Vagina (tissue), 2 donors: Measurements from ENCODE around the gene WDFY3. TPM values are rescaled to one million over a fixed set of nuclear protein-coding genes. Genes with fewer than 3 reads are reported as not detected.

ENCODE experiments used
- DNase-seq, 2 donors: peaks; one replicate each; pipeline ENCODE4 v3.0.0-alpha.2; 2017; ENCODE audit errors: extremely low spot score in 2 of 2
- H3K27ac ChIP-seq: fragments of 200-600 bp; sonication (generic); one replicate; pipeline ENCODE4 v1.5.1; 2019
- H3K27me3 ChIP-seq: fragments of 200-600 bp; sonication (generic); one replicate; pipeline ENCODE4 v1.5.1; 2019
- H3K36me3 ChIP-seq, 2 donors: fragments of 200-600 bp; sonication (generic); one replicate each; pipeline ENCODE4 v1.5.1; 2017 to 2019
- H3K4me1 ChIP-seq: fragments of 200-600 bp; sonication (generic); one replicate; pipeline ENCODE4 v1.5.1; 2019
- H3K4me3 ChIP-seq, 2 donors: fragments of 200-600 bp; sonication (generic); 1 replicate in 1 of 2; 2 replicates in 1 of 2; pipeline ENCODE4 v1.5.1; 2016 to 2019
- H3K9me3 ChIP-seq: fragments of 200-600 bp; sonication (generic); one replicate; pipeline ENCODE4 v1.5.1; 2019
- POLR2A ChIP-seq, 2 donors: fragments of 450-650 bp; IDR thresholded peaks; one replicate each; pipeline ENCODE4 v1.6.1; 2017; ENCODE audit warnings: antibody characterized with exemption in 2 of 2, mild to moderate bottlenecking in 2 of 2, moderate library complexity in 2 of 2
- POLR2AphosphoS5 ChIP-seq, 2 donors: sonication (generic); formaldehyde crosslinking; IDR thresholded peaks; one replicate each; pipeline ENCODE4 v1.9.0; 2017; ENCODE audit warnings: antibody characterized with exemption in 2 of 2, mild to moderate bottlenecking in 2 of 2, low read depth in 1 of 2; ENCODE audit not compliant: insufficient read depth in 1 of 2
- intact Hi-C: fragments of 100-400 bp; cut with DNase I; formaldehyde crosslinking; loops from one replicate; pipeline ENCODE4 v1.15.1; 2023
- total RNA-seq: library from RNA; depleted of rRNA; stranded (reverse); fragments of >200 nt; gene quantifications from one replicate; pipeline ENCODE4 v1.2.3, GENCODE V29; 2016
- TF ChIP-seq, protein P1 (sequence below), 3 experiments: fragments of 450-650 bp in 2 of 3; fragments of 200-600 bp in 1 of 3; sonication (generic) in 1 of 3; IDR thresholded peaks; one replicate each; pipeline ENCODE4 v1.5.1; 2017 to 2019; ENCODE audit warnings: antibody characterized with exemption in 3 of 3, mild to moderate bottlenecking in 2 of 3, moderate library complexity in 2 of 3

The WDFY3 gene
- total RNA-seq, 1 donor from 2014 or later: 67.8 TPM

DNA sequence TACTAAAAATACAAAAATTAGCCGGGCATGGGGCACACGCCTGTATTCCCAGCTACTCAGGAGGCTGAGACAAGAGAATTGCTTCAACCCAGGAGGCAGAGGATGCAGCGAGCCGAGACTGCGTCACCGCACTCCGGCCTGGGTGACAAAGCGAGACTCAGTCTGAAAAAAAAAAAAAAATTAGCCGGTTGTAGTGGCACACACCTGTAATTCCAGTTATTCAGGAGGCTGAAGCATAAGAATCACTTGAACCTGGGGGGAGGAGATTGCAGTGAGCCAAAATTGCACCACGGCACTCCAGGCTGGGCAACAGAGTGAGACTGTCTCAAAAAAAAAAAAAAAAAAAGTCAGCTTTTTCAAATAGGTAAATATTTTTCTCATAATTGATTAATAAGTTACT lies 71.9 kb downstream of the WDFY3 start:
- Histone ChIP-seq H3K4me1 (no peaks in the 10 kb centered on the region), H3K4me3 (no peak overlapping the region), H3K9me3 (no peaks in the 10 kb centered on the region), H3K36me3 (no peaks in the 10 kb centered on the region), H3K27me3 (no peaks in the 10 kb centered on the region), H3K27ac (no peak overlapping the region)
- TF ChIP-seq, protein P1, sequence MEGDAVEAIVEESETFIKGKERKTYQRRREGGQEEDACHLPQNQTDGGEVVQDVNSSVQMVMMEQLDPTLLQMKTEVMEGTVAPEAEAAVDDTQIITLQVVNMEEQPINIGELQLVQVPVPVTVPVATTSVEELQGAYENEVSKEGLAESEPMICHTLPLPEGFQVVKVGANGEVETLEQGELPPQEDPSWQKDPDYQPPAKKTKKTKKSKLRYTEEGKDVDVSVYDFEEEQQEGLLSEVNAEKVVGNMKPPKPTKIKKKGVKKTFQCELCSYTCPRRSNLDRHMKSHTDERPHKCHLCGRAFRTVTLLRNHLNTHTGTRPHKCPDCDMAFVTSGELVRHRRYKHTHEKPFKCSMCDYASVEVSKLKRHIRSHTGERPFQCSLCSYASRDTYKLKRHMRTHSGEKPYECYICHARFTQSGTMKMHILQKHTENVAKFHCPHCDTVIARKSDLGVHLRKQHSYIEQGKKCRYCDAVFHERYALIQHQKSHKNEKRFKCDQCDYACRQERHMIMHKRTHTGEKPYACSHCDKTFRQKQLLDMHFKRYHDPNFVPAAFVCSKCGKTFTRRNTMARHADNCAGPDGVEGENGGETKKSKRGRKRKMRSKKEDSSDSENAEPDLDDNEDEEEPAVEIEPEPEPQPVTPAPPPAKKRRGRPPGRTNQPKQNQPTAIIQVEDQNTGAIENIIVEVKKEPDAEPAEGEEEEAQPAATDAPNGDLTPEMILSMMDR (IDR thresholded peaks at IDR 0.05): no peak
- TF ChIP-seq POLR2AphosphoS5 (IDR thresholded peaks at IDR 0.05; ENCODE audit: insufficient read depth in 1 of 2, low read depth in 1 of 2): no peak
- no peak for TF ChIP-seq POLR2A (IDR thresholded peaks at IDR 0.05)
- no peak for DNase-seq
- intact Hi-C loops: no loop called here

DNA sequence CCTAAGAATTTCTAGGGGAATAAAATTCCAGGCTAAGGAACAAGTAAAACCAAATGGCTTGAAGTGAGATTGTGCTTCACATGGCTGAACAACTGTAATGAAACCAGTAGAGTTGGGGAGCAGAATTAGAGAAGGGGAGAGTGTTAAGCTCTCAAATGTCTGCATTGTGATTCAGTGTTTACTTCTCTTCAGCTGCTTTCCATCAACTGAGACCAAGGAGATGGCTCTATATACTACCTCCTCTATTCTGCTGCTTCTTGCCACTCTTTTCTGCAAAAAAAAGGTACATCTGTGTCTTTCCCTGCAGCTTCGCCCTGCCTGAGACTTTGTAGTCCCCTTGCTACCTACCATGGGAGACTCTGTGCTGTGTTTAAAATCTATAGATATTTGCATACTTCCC lies 73.5 kb downstream of the WDFY3 start:
- no peaks in the 10 kb centered on the region for H3K4me1 ChIP-seq
- H3K27ac ChIP-seq: no peak overlapping the region
- H3K36me3 ChIP-seq: no peaks in the 10 kb centered on the region
- intact Hi-C loops: no loop called here
- no peak overlapping the region for H3K4me3 ChIP-seq
- DNase-seq: no peak
- H3K27me3 ChIP-seq: no peaks in the 10 kb centered on the region
- TF ChIP-seq, protein P1 (IDR thresholded peaks at IDR 0.05): no peak
- no peak for TF ChIP-seq POLR2A (IDR thresholded peaks at IDR 0.05)
- no peak for TF ChIP-seq POLR2AphosphoS5 (IDR thresholded peaks at IDR 0.05; ENCODE audit: insufficient read depth in 1 of 2, low read depth in 1 of 2)
- H3K9me3 ChIP-seq: no peaks in the 10 kb centered on the region

DNA sequence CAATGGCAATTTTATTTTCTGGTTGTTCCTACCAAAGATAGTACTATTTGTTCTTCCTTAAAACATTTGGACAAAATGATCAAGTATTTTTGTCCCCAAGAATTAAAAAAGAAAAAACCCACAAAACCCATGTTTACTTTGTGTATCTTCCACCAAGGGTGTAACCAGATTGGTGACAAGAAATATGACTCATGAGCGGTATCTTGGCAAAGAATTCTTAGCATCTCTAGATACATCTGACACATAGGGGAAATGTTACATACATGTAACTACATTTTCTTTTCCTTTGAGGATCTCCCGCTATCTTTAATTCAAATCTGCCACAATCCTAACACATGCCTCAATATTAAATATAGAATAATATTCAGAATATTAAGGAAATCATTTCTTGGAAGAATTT lies 78.7 kb downstream of the WDFY3 start:
- Histone ChIP-seq H3K4me1 (no peaks in the 10 kb centered on the region), H3K4me3 (no peak overlapping the region), H3K27me3 (no peaks in the 10 kb centered on the region), H3K27ac (no peak overlapping the region), H3K36me3 (no peaks in the 10 kb centered on the region), H3K9me3 (no peaks in the 10 kb centered on the region)
- no peak for DNase-seq
- no peak for TF ChIP-seq POLR2A (IDR thresholded peaks at IDR 0.05)
- TF ChIP-seq, protein P1 (IDR thresholded peaks at IDR 0.05): no peak
- TF ChIP-seq POLR2AphosphoS5 (IDR thresholded peaks at IDR 0.05; ENCODE audit: insufficient read depth in 1 of 2, low read depth in 1 of 2): no peak
- intact Hi-C loops: no loop called here

GRCh38 chr4:84879651-84880200 lies 86.8 kb downstream of the WDFY3 start:
- Histone ChIP-seq H3K36me3 (no peaks in the 10 kb centered on the region), H3K9me3 (no peaks in the 10 kb centered on the region), H3K27ac (no peak overlapping the region), H3K4me1 (no peaks in the 10 kb centered on the region), H3K27me3 (no peaks in the 10 kb centered on the region), H3K4me3 (no peak overlapping the region)
- no peak for DNase-seq
- TF ChIP-seq, protein P1 (IDR thresholded peaks at IDR 0.05): no peak
- TF ChIP-seq POLR2AphosphoS5 (IDR thresholded peaks at IDR 0.05; ENCODE audit: insufficient read depth in 1 of 2, low read depth in 1 of 2) (no peak), POLR2A (IDR thresholded peaks at IDR 0.05) (no peak)
- intact Hi-C loops: no loop called here

DNA sequence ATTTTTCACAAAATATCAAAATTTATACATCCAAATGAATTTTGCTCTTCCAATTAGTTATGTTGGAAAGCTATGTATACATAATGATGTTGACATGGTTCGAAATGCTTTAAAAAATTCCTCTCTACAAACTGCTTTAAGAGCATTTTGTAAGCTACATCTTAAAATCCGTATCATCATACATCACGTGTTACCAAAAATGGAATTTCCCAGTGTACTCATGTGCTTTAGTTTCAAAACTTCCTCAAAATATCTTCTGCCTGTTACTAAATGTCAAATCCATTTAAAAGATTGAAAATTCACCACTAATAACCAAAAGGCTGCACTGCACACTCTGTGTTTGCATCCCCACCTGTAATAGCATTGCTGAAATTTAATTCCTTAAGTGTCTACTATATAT lies 87.9 kb downstream of the WDFY3 start:
- Histone ChIP-seq H3K9me3 (no peaks in the 10 kb centered on the region), H3K4me3 (no peak overlapping the region), H3K27me3 (no peaks in the 10 kb centered on the region), H3K4me1 (no peaks in the 10 kb centered on the region), H3K27ac (no peak overlapping the region), H3K36me3 (no peaks in the 10 kb centered on the region)
- TF ChIP-seq POLR2A (IDR thresholded peaks at IDR 0.05): no peak
- TF ChIP-seq, protein P1 (IDR thresholded peaks at IDR 0.05): no peak
- no peak for TF ChIP-seq POLR2AphosphoS5 (IDR thresholded peaks at IDR 0.05; ENCODE audit: insufficient read depth in 1 of 2, low read depth in 1 of 2)
- intact Hi-C loops: no loop called here
- DNase-seq: no peak
